Breast epithelium (tissue), 4 donors: ENCODE measurements around the gene OR10G8. TPM values are rescaled to one million over a fixed set of nuclear protein-coding genes. Genes with fewer than 3 reads are reported as not detected.

Experiments used
- DNase-seq, 2 donors: peaks; one replicate each; pipeline ENCODE4 v3.0.0-alpha.2; 2019; ENCODE audit warnings: low spot score in 2 of 2
- H3K27ac ChIP-seq, 2 donors: fragments of 200-600 bp; sonication (generic) in 1 of 2; one replicate each; pipeline ENCODE4 v1.5.1; 2016 to 2019; ENCODE audit warnings: mild to moderate bottlenecking in 1 of 2
- H3K27me3 ChIP-seq, 2 donors: fragments of 200-600 bp; sonication (generic) in 1 of 2; one replicate each; pipeline versions ENCODE4 v1.5.1 to v1.6.0; 2017 to 2019; ENCODE audit warnings: control low read depth in 1 of 2, mild to moderate bottlenecking in 1 of 2
- H3K36me3 ChIP-seq: fragments of 200-600 bp; one replicate; pipeline ENCODE4 v1.5.1; 2019
- H3K4me1 ChIP-seq, 2 donors: fragments of 200-600 bp; sonication (generic); one replicate each; pipeline ENCODE4 v1.5.1; 2016 to 2019; ENCODE audit warnings: control low read depth in 1 of 2
- H3K4me3 ChIP-seq, 3 donors: fragments of 200-600 bp; sonication (generic); 1 replicate in 2 of 3; 2 replicates in 1 of 3; pipeline ENCODE4 v1.5.1; 2016 to 2019; ENCODE audit warnings: mild to moderate bottlenecking in 3 of 3, moderate library complexity in 2 of 3
- H3K9me3 ChIP-seq, 2 donors: fragments of 200-600 bp; sonication (generic) in 1 of 2; one replicate each; pipeline ENCODE4 v1.5.1; 2016 to 2019; ENCODE audit warnings: control low read depth in 1 of 2
- POLR2A ChIP-seq: fragments of 450-650 bp; IDR thresholded peaks from one replicate; pipeline ENCODE4 v1.6.1; 2016; ENCODE audit warnings: antibody characterized with exemption, mild to moderate bottlenecking, moderate library complexity
- POLR2AphosphoS5 ChIP-seq, 3 donors: sonication (generic); formaldehyde crosslinking; IDR thresholded peaks; one replicate each; pipeline ENCODE4 v1.6.1; 2017; ENCODE audit warnings: antibody characterized with exemption in 3 of 3
- intact Hi-C: fragments of 100-400 bp; cut with DNase I; formaldehyde crosslinking; loops from one replicate; pipeline ENCODE4 v1.15.1; 2023; ENCODE audit warnings: low total_unique reads
- total RNA-seq, 3 donors: library from RNA; depleted of rRNA; stranded (reverse); fragments of >200 nt; gene quantifications; one replicate each; pipeline ENCODE4 v1.1.0, GENCODE V29; 2016
- TF ChIP-seq, protein P1 (sequence below), 3 donors: fragments of 450-650 bp; IDR thresholded peaks; one replicate each; pipeline ENCODE4 v1.5.1; 2016 to 2017; ENCODE audit warnings: antibody characterized with exemption in 3 of 3, mild to moderate bottlenecking in 3 of 3, moderate library complexity in 3 of 3

OR10G8 gene
- total RNA-seq, 3 donors from 2014 or later = not detected

- peaks cover 0 to 18% of the 10 kb centered on the region in 2 donors for H3K27me3 ChIP-seq
- H3K4me3 ChIP-seq = no peak overlapping the region
- no peaks in the 10 kb centered on the region for H3K9me3 ChIP-seq
- no peaks in the 10 kb centered on the region for H3K4me1 ChIP-seq
- H3K27ac ChIP-seq = no peak overlapping the region
- intact Hi-C loops = no loop called here
- TF ChIP-seq POLR2AphosphoS5 (IDR thresholded peaks at IDR 0.05) (no peak), POLR2A (no peak)
- TF ChIP-seq, protein P1, sequence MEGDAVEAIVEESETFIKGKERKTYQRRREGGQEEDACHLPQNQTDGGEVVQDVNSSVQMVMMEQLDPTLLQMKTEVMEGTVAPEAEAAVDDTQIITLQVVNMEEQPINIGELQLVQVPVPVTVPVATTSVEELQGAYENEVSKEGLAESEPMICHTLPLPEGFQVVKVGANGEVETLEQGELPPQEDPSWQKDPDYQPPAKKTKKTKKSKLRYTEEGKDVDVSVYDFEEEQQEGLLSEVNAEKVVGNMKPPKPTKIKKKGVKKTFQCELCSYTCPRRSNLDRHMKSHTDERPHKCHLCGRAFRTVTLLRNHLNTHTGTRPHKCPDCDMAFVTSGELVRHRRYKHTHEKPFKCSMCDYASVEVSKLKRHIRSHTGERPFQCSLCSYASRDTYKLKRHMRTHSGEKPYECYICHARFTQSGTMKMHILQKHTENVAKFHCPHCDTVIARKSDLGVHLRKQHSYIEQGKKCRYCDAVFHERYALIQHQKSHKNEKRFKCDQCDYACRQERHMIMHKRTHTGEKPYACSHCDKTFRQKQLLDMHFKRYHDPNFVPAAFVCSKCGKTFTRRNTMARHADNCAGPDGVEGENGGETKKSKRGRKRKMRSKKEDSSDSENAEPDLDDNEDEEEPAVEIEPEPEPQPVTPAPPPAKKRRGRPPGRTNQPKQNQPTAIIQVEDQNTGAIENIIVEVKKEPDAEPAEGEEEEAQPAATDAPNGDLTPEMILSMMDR (IDR thresholded peaks at IDR 0.05) = no peak
- no peak for DNase-seq
- H3K36me3 ChIP-seq = no peaks in the 10 kb centered on the region
These were observed 50.7 kb downstream of the OR10G8 start for GRCh38 chr11:124077266-124077665.

GRCh38 chr11:124078591-124078990, 52.0 kb downstream of the OR10G8 start:
- Histone ChIP-seq H3K9me3 (no peaks in the 10 kb centered on the region), H3K27ac (no peak overlapping the region), H3K4me3 (no peak overlapping the region), H3K27me3 (peaks cover 0 to 18% of the 10 kb centered on the region in 2 donors), H3K4me1 (no peaks in the 10 kb centered on the region), H3K36me3 (no peaks in the 10 kb centered on the region)
- no peak for DNase-seq
- TF ChIP-seq, protein P1 (IDR thresholded peaks at IDR 0.05) = no peak
- TF ChIP-seq POLR2A (no peak), POLR2AphosphoS5 (IDR thresholded peaks at IDR 0.05) (no peak)
- intact Hi-C loops = no loop called here

GRCh38 chr11:124079631-124080326, 53.2 kb downstream of the OR10G8 start:
- no peak for DNase-seq
- intact Hi-C loops = no loop called here
- no peak for TF ChIP-seq POLR2A
- TF ChIP-seq, protein P1 (IDR thresholded peaks at IDR 0.05) = no peak
- no peak for TF ChIP-seq POLR2AphosphoS5 (IDR thresholded peaks at IDR 0.05)
- H3K27me3 ChIP-seq = peaks cover 0 to 18% of the 10 kb centered on the region in 2 donors
- H3K36me3 ChIP-seq = no peaks in the 10 kb centered on the region
- H3K4me1 ChIP-seq = no peaks in the 10 kb centered on the region
- no peak overlapping the region for H3K4me3 ChIP-seq
- H3K9me3 ChIP-seq = no peaks in the 10 kb centered on the region
- peak overlapping the region in 1 of 2 donors; percentile 48 for H3K27ac ChIP-seq

Other genes with a start within 250 kb of the OR10G8 start
- gene OR6M1, start 220.4 kb upstream of the OR10G8 start, total RNA-seq = not detected
- not detected for gene TMEM225, start 141.1 kb upstream of the OR10G8 start, total RNA-seq
- gene OR8D4, start 124.6 kb upstream of the OR10G8 start, total RNA-seq = not detected
- gene OR4D5, start 87.2 kb upstream of the OR10G8 start, total RNA-seq = not detected
- not detected for gene OR6T1, start 83.0 kb upstream of the OR10G8 start, total RNA-seq
- gene OR10S1, start 49.0 kb upstream of the OR10G8 start, total RNA-seq = not detected
- not detected for gene OR10G6, start 31.6 kb upstream of the OR10G8 start, total RNA-seq
- not detected for gene OR10G4, start 13.8 kb upstream of the OR10G8 start, total RNA-seq
- not detected for gene OR10G9, start 3.8 kb upstream of the OR10G8 start, total RNA-seq
- gene OR10G7, start 14.5 kb downstream of the OR10G8 start, total RNA-seq = not detected
- 10 to 100 TPM; 28.0 to 64.5 (median 37.4) TPM for gene VWA5A, start 88.7 kb downstream of the OR10G8 start, total RNA-seq
- not detected for gene OR10D3, start 156.5 kb downstream of the OR10G8 start, total RNA-seq
- gene OR8G1, start 214.3 kb downstream of the OR10G8 start, total RNA-seq = not detected
- not detected for gene OR8G5, start 229.6 kb downstream of the OR10G8 start, total RNA-seq